GM12875 (cell line): ENCODE data around the gene XKR7.

Source experiments
- H3K4me3 ChIP-seq: one replicate; pipeline ENCODE4 v1.5.1; 2011; ENCODE audit warnings: low read depth, low read length, control low read depth
- TF ChIP-seq, protein P1 (sequence below): IDR thresholded peaks from 2 replicates; pipeline ENCODE4 v1.5.1; 2011; ENCODE audit warnings: low read depth, mild to moderate bottlenecking, control low read depth, inconsistent platforms, low read length, moderate library complexity, borderline replicate concordance; ENCODE audit not compliant: insufficient read depth

The XKR7 gene

DNA sequence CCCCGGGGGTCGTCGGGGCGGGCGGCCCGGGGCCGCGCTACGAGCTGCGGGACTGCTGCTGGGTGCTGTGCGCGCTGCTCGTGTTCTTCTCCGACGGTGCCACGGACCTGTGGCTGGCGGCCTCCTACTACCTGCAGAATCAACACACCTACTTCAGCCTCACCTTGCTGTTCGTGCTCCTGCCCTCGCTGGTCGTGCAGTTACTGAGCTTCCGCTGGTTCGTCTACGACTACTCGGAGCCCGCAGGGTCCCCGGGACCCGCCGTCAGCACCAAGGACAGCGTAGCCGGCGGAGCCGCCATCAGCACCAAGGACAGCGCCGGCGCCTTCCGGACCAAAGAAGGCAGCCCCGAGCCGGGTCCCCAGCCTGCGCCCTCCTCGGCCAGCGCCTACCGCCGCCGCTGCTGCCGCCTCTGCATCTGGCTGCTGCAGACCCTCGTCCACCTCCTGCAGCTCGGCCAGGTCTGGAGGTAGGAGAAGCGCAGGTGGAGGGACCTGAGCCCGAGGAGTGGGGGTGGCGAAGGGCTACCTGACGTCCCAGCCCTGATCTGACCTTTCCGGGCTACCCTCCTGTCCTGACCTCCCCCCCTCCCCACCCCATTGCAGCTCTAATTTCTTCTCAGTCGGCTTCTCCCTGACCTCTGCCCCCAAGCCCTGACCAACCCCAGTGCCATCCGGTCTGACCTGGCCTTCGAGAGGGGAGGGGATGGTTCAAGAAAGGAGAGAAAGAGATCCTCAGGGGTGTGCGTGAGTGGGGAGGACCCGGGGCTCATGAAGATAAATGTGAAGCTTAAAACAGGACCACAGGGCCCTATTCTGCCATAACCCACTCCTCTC lies 558 bp downstream of the XKR7 start:
- no peak overlapping the region for H3K4me3 ChIP-seq
- TF ChIP-seq, protein P1, sequence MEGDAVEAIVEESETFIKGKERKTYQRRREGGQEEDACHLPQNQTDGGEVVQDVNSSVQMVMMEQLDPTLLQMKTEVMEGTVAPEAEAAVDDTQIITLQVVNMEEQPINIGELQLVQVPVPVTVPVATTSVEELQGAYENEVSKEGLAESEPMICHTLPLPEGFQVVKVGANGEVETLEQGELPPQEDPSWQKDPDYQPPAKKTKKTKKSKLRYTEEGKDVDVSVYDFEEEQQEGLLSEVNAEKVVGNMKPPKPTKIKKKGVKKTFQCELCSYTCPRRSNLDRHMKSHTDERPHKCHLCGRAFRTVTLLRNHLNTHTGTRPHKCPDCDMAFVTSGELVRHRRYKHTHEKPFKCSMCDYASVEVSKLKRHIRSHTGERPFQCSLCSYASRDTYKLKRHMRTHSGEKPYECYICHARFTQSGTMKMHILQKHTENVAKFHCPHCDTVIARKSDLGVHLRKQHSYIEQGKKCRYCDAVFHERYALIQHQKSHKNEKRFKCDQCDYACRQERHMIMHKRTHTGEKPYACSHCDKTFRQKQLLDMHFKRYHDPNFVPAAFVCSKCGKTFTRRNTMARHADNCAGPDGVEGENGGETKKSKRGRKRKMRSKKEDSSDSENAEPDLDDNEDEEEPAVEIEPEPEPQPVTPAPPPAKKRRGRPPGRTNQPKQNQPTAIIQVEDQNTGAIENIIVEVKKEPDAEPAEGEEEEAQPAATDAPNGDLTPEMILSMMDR, result no peak

DNA sequence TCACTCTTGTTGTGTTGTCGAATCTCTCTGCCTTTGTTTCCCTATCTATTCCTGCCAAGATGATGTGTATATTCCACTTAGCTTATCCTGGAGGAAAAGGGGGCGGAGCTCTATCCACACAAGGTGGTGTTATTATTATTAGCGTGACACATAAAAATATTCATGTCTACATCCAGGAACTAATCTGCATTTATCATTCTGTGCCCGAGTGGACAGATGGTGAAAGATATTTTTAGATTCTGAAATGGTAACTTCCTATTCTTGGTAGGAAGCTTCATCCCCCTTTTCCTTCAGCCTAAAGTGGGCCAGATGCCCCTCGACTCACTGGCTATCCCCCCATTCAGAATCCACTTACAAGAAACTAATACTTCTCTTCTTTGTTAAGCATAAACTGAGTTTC lies 2.0 kb downstream of the XKR7 start:
- H3K4me3 ChIP-seq, result no peak overlapping the region
- TF ChIP-seq, protein P1, result no peak

DNA sequence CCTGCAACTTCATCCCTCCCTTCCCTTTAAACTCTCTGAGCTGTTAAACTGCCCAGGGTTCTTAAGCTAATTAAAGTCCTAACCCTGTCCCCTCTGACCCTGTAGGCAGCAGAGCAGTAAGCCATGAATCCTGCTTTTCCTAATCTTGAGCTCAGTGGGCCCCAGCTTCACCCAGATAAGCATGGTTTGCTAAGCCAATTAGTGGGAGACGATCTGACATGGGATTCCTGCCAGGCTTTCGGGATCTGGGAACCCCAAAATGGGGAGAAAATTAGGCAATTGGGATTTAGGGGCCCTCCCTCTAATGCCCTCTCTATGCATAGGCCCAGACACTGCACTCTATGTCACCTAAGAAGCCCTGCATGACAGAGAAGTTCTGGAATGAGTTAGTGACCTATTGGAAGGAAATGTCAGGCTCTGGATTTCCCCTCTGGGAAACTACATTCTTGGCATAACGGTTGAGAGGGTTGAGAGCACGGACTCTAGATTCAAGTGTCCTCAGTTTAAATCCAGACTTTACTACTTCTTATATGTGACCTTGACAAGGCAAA lies 4.6 kb downstream of the XKR7 start:
- TF ChIP-seq, protein P1, result no peak

DNA sequence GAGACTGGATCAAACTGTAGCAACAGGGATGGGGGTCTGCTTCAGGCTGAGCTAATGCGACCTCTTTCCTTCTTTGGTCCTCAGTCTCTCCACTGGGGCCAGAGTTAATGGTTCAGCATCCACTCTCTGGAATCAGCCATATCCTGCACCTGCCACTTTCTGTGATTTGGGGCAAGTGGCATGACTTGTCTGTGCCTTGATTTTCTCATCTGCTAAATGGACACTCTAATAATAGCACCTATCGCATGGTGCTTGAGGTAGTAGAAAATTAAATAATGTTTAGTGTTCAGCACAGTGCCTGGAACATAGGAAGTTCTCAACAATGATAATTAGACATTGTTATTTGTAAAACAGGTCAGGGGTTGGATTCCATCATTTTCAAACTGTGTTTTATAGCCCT lies 6.3 kb downstream of the XKR7 start:
- TF ChIP-seq, protein P1, result no peak
- no peak overlapping the region for H3K4me3 ChIP-seq

More for the DNA sequence above, 4.6 kb downstream of the XKR7 start:
- no peak overlapping the region for H3K4me3 ChIP-seq

DNA sequence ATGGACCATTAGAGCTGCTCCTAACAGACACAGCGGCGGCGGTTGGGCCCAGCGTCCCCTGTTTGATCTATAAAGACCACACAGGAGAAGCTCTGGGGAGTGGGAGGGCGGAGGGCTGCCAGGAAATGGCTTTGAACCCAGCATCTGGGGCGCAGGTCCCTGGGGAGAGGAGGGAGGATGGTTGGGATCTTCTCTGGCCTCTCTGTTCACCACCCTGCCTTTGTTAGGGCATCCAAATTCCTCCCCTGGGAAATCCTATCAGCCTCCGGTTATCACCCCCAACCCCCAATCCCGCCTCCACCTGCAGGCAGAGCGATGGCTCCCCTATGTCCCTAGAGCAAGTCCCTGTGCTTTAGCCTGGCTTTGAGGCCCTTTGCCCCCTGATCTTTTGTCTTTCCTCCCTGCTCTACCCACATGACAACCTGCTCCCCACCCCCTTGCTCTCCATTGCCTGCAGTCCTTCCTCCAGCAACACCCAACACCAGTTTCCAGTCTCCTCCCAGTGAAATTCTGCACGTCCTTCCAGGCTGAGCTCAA lies 7.1 kb downstream of the XKR7 start:
- TF ChIP-seq, protein P1, result no peak
- no peak overlapping the region for H3K4me3 ChIP-seq

DNA sequence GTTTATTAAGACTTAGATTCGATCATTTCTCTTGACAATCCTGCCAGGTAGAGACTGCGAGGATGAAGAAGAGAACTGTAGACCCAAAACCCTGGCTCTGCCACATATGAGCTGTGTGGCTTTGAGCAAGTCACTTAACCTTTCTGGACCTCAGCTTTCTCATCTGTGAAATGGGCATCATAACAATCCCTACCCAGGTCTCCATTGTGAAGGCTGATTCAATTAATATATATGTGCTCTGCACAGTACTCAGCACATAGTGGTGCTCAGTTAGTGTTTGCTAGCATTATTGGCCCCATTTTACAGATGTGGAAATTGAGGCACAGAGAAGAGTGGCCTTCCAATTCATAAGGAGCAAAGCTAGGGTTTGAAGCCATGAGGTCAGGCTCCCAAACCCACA lies 7.9 kb downstream of the XKR7 start:
- TF ChIP-seq, protein P1, result no peak
- H3K4me3 ChIP-seq, result no peak overlapping the region

DNA sequence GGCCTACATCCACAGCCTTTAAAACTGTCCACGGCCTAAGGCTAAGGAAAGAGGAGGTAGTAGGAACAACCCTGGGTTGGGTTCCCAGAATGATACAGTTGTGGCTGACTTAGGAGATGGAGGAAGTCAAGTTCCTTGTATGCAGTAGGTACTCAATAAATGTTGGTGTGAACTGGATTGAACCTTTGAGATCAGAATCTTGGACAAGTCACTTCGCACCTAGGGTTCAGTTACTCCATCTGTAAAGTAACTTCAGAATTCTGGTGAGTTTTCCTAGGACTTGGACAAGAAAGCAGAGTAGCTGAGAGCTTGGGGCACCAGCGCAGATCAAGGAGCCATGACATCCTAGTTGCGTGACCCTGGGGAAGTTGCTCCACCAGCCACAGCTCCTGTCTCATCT lies 9.1 kb downstream of the XKR7 start:
- TF ChIP-seq, protein P1, result no peak

More for the DNA sequence above, 9.1 kb downstream of the XKR7 start:
- no peak overlapping the region for H3K4me3 ChIP-seq
